Skin epidermis (tissue), 12 donors: Measurements from ENCODE around the gene GGNBP2.
"Not testable (repeated sequence)": the region's sequence is repeated elsewhere in the genome, so short reads cannot be mapped to it uniquely, and the experiment has no call there.

Experiments
- H3K27ac ChIP-seq, 21 experiments: fragments of 200-600 bp; sonication (generic) in 11 of 21; one replicate each; pipeline ENCODE4 v1.5.0; 2020; ENCODE audit warnings: mild to moderate bottlenecking in 3 of 21, inconsistent platforms in 2 of 21, moderate library complexity in 2 of 21
- H3K4me3 ChIP-seq, 7 experiments: fragments of 200-600 bp; sonication (generic) in 2 of 7; one replicate each; pipeline ENCODE4 v1.5.0; 2020; ENCODE audit warnings: inconsistent platforms in 2 of 7, mild to moderate bottlenecking in 2 of 7, moderate library complexity in 1 of 7

Gene GGNBP2

GRCh38 chr17:36598951-36599401, 54.3 kb downstream of the GGNBP2 start:
- H3K4me3 ChIP-seq, result no peak overlapping the region
- no peak overlapping the region for H3K27ac ChIP-seq

GRCh38 chr17:36599546-36600250, 55.0 kb downstream of the GGNBP2 start:
- no peak overlapping the region for H3K27ac ChIP-seq
- no peak overlapping the region for H3K4me3 ChIP-seq

- H3K4me3 ChIP-seq, result peak overlapping the region in 2 of 7 experiments; percentile 61 to 97
- H3K27ac ChIP-seq, result peak overlapping the region in 16 of 21 experiments; percentile 48 to 92 (median 86)
Observed at GRCh38 chr17:36600465-36600864, 55.7 kb downstream of the GGNBP2 start.

- H3K4me3 ChIP-seq, result peak overlapping the region; percentile 61 to 97 (median 89)
- H3K27ac ChIP-seq, result peak overlapping the region in 20 of 21 experiments; percentile 48 to 92 (median 86)
Observed at GRCh38 chr17:36600936-36601302, 56.2 kb downstream of the GGNBP2 start.

DNA sequence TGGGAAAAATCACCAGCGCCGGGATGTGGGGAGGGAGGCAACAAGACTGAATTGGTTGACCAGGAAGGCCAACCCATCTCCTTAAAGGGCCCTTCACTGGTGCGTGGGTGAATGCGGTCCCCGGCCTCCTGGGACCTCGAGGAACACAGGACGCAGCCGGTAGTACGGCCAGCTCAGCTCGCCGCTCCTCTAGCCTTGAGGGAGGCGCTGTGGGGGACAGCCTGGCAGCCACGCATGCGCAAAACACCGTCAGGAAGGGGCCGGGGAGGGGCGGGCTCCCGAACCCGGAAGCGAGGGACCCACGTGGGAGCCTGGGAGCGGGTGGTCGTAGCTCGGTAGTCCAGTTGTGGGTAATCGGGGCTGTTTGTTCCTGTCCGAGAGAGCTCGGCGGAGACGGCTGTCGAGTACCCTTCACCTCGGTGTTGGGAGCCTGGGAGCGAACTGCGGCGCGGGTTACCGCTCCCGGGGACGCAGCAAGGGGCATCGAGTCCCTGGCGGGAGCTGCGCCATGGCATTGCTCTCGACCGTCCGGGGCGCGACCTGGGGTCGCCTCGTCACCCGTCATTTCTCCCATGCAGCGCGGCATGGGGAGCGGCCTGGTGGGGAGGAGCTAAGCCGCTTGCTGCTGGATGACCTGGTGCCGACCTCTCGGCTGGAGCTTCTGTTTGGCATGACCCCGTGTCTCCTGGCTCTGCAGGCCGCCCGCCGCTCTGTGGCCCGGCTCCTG, 56.7 kb downstream of the GGNBP2 start, which contains the start of gene MRM1:
Gene MRM1 (plus strand): TSS at position 281 of the 727 bp plus-strand sequence. CDS start 228 bp downstream, at position 509.
- peak within 1 kb of the TSS; percentile 61 to 97 (median 89) for H3K4me3 ChIP-seq
- peak within 1 kb of the TSS; percentile 48 to 92 (median 86) for H3K27ac ChIP-seq

GRCh38 chr17:36602030-36602748, 57.5 kb downstream of the GGNBP2 start:
- Histone ChIP-seq H3K27ac (peak overlapping the region in 20 of 21 experiments; percentile 48 to 92 (median 86)), H3K4me3 (peak overlapping the region; percentile 61 to 97 (median 89))

- Histone ChIP-seq H3K27ac (no peak overlapping the region), H3K4me3 (peak overlapping the region; percentile 61 to 97 (median 89))
Observed at GRCh38 chr17:36602924-36603384, 58.2 kb downstream of the GGNBP2 start.

- H3K4me3 ChIP-seq, result not testable (repeated sequence)
Observed at GRCh38 chr17:36605028-36605427, 60.3 kb downstream of the GGNBP2 start.

DNA sequence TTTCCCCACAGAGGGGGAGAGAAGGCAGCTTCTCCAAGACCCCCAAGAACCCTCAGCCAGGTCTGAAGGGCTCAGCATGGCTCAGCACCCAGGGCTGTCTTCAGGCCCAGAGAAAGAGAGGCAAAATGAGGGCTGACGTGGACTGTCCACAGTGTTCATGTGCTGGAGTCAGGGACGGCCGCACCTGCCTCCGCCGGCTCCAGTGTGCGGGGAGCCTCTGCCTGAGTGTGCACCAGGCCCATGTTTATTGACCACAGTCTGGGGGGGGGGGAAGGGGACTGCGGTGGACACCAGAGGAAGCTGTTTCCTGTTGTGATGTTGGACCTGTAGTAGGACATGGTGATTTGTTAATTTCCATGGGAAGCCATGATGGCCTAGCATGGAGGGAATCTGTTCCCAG, 63.6 kb downstream of the GGNBP2 start:
- Histone ChIP-seq H3K27ac (no peak overlapping the region), H3K4me3 (no peak overlapping the region)

More at GRCh38 chr17:36605028-36605427, 60.3 kb downstream of the GGNBP2 start:
- H3K27ac ChIP-seq, result not testable (repeated sequence)

GRCh38 chr17:36608794-36609497, 64.2 kb downstream of the GGNBP2 start:
- Histone ChIP-seq H3K27ac (no peak overlapping the region), H3K4me3 (no peak overlapping the region)

GRCh38 chr17:36609498-36609862, 64.8 kb downstream of the GGNBP2 start:
- Histone ChIP-seq H3K27ac (no peak overlapping the region), H3K4me3 (no peak overlapping the region)

GRCh38 chr17:36610474-36610873, 65.8 kb downstream of the GGNBP2 start:
- Histone ChIP-seq H3K27ac (no peak overlapping the region), H3K4me3 (no peak overlapping the region)

GRCh38 chr17:36611345-36612072, 66.8 kb downstream of the GGNBP2 start:
- no peak overlapping the region for H3K4me3 ChIP-seq
- H3K27ac ChIP-seq, result no peak overlapping the region

- Histone ChIP-seq H3K4me3 (no peak overlapping the region), H3K27ac (no peak overlapping the region)
Observed at GRCh38 chr17:36612323-36612722, 67.6 kb downstream of the GGNBP2 start.

- no peak overlapping the region for H3K27ac ChIP-seq
- H3K4me3 ChIP-seq, result no peak overlapping the region
Observed at GRCh38 chr17:36613155-36613554, 68.4 kb downstream of the GGNBP2 start.

GRCh38 chr17:36614081-36614480, 69.4 kb downstream of the GGNBP2 start:
- Histone ChIP-seq H3K27ac (no peak overlapping the region), H3K4me3 (no peak overlapping the region)

DNA sequence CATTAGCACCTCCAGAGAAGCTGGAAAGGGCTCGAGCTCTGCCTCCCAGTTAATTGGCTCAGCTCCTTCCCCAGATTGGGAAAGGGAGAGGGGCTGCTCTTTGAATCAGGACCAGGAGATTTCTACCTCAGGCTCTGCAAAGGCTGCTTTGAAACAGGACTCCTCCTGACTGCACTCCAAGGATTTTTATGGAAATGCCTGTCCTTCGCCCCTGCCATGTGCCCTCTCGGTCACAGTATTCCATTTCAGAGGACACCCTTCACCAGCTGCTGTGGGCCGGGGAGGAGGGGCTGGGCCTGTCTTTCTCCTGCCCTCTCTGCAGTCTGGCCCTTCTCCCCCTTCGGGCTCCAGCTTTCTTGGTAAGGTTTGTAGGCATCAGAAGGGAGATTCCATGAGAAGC, 70.2 kb downstream of the GGNBP2 start:
- H3K4me3 ChIP-seq, result no peak overlapping the region
- no peak overlapping the region for H3K27ac ChIP-seq

- no peak overlapping the region for H3K27ac ChIP-seq
- H3K4me3 ChIP-seq, result no peak overlapping the region
Observed at GRCh38 chr17:36616061-36617029, 71.6 kb downstream of the GGNBP2 start.
